Activated CD8-positive, alpha-beta memory T cell treated with anti-CD3 and anti-CD28 coated beads, Interleukin-2, amount 10 ng/mL, durations not matched to agents 7 days and 5 days (primary cell): ENCODE measurements around the gene CCSER1. TPM values are rescaled to one million over a fixed set of nuclear protein-coding genes. Genes with fewer than 3 reads are reported as not detected.
"Not testable (repeated sequence)": the region's sequence is repeated elsewhere in the genome, so short reads cannot be mapped to it uniquely, and the experiment has no call there.

Source experiments
- ATAC-seq: fragments of 150-1000 bp; cut with Tn5 transposase; one replicate; pipeline ENCODE4 v1.10.0; 2021; ENCODE audit warnings: moderate library complexity
- CTCF ChIA-PET: fragments of 350-600 bp; sonication (Branson Sonifier 250); formaldehyde crosslinking; loops from one replicate; lab custom pipeline; 2021; ENCODE audit warnings: antibody characterized with exemption; lab: Charles Lee
- DNase-seq: peaks from one replicate; pipeline ENCODE4 v3.0.0-alpha.2; 2020
- H3K27ac Mint-ChIP-seq: one replicate; pipeline ENCODE4 v1.8.0; 2021; ENCODE audit warnings: mild to moderate bottlenecking, mixed read lengths
- H3K27me3 Mint-ChIP-seq: one replicate; pipeline ENCODE4 v1.8.0; 2021; ENCODE audit warnings: mixed read lengths
- H3K36me3 Mint-ChIP-seq: one replicate; pipeline ENCODE4 v1.8.0; 2021; ENCODE audit warnings: mild to moderate bottlenecking, mixed read lengths
- H3K4me1 Mint-ChIP-seq: one replicate; pipeline ENCODE4 v1.8.0; 2021; ENCODE audit warnings: mixed read lengths
- H3K4me3 Mint-ChIP-seq: one replicate; pipeline ENCODE4 v1.8.0; 2021; ENCODE audit warnings: mild to moderate bottlenecking, moderate library complexity, mixed read lengths
- H3K9me3 Mint-ChIP-seq: one replicate; pipeline ENCODE4 v1.8.0; 2022; ENCODE audit warnings: low read depth, mixed read lengths
- total RNA-seq, 2 experiments: library from RNA; stranded (reverse); gene quantifications; one replicate each; pipeline ENCODE4 v1.2.3, GENCODE V29; 2021

The CCSER1 gene
- total RNA-seq, 2 experiments from 2014 or later = 0.16 TPM; not detected in 1

- H3K27me3 Mint-ChIP-seq, CTCF ChIA-PET, DNase-seq, ATAC-seq, H3K27ac Mint-ChIP-seq, H3K4me1 Mint-ChIP-seq, H3K4me3 Mint-ChIP-seq, H3K36me3 Mint-ChIP-seq, H3K9me3 Mint-ChIP-seq: not testable (repeated sequence)
These were observed 578.3 kb downstream of the CCSER1 start for GRCh38 chr4:90705501-90705900.

GRCh38 chr4:90715242-90715641 lies 588.0 kb downstream of the CCSER1 start:
- ATAC-seq (no peak), DNase-seq (no peak)
- no peaks in the 10 kb centered on the region for H3K36me3 Mint-ChIP-seq
- no peaks in the 10 kb centered on the region for H3K27me3 Mint-ChIP-seq
- CTCF ChIA-PET = no interaction called here
- H3K27ac Mint-ChIP-seq = no peak overlapping the region
- H3K9me3 Mint-ChIP-seq = peaks cover 5% of the 10 kb centered on the region
- no peaks in the 10 kb centered on the region for H3K4me1 Mint-ChIP-seq
- no peak overlapping the region for H3K4me3 Mint-ChIP-seq

- ATAC-seq (no peak), DNase-seq (no peak)
- CTCF ChIA-PET = no interaction called here
- H3K36me3 Mint-ChIP-seq = no peaks in the 10 kb centered on the region
- peaks cover 2% of the 10 kb centered on the region for H3K9me3 Mint-ChIP-seq
- no peaks in the 10 kb centered on the region for H3K4me1 Mint-ChIP-seq
- H3K27ac Mint-ChIP-seq = no peak overlapping the region
- H3K27me3 Mint-ChIP-seq = no peaks in the 10 kb centered on the region
- no peak overlapping the region for H3K4me3 Mint-ChIP-seq
These were observed 591.7 kb downstream of the CCSER1 start for GRCh38 chr4:90718931-90719330.

- no peak for ATAC-seq
- H3K27ac Mint-ChIP-seq = no peak overlapping the region
- no peak for DNase-seq
- CTCF ChIA-PET = no interaction called here
- H3K36me3 Mint-ChIP-seq = no peaks in the 10 kb centered on the region
- H3K9me3 Mint-ChIP-seq = no peaks in the 10 kb centered on the region
- no peaks in the 10 kb centered on the region for H3K4me1 Mint-ChIP-seq
- H3K4me3 Mint-ChIP-seq = no peak overlapping the region
- H3K27me3 Mint-ChIP-seq = no peaks in the 10 kb centered on the region
These were observed 600.7 kb downstream of the CCSER1 start for GRCh38 chr4:90727938-90728337.

GRCh38 chr4:90730752-90731151 lies 603.6 kb downstream of the CCSER1 start:
- H3K4me3 Mint-ChIP-seq = no peak overlapping the region
- no peak for DNase-seq
- H3K27ac Mint-ChIP-seq = no peak overlapping the region
- H3K9me3 Mint-ChIP-seq = no peaks in the 10 kb centered on the region
- no peaks in the 10 kb centered on the region for H3K4me1 Mint-ChIP-seq
- H3K27me3 Mint-ChIP-seq = no peaks in the 10 kb centered on the region
- no peak for ATAC-seq
- CTCF ChIA-PET = no interaction called here
- no peaks in the 10 kb centered on the region for H3K36me3 Mint-ChIP-seq

- H3K36me3 Mint-ChIP-seq = no peaks in the 10 kb centered on the region
- ATAC-seq (no peak), DNase-seq (no peak)
- no peaks in the 10 kb centered on the region for H3K4me1 Mint-ChIP-seq
- no peak overlapping the region for H3K27ac Mint-ChIP-seq
- H3K27me3 Mint-ChIP-seq = no peaks in the 10 kb centered on the region
- CTCF ChIA-PET = no interaction called here
- peaks cover 3% of the 10 kb centered on the region for H3K9me3 Mint-ChIP-seq
- no peak overlapping the region for H3K4me3 Mint-ChIP-seq
These were observed 606.0 kb downstream of the CCSER1 start for GRCh38 chr4:90733211-90733610.

- ATAC-seq (no peak), DNase-seq (no peak)
- H3K27ac Mint-ChIP-seq = no peak overlapping the region
- H3K36me3 Mint-ChIP-seq = no peaks in the 10 kb centered on the region
- H3K9me3 Mint-ChIP-seq = no peaks in the 10 kb centered on the region
- H3K27me3 Mint-ChIP-seq = no peaks in the 10 kb centered on the region
- CTCF ChIA-PET = no interaction called here
- no peak overlapping the region for H3K4me3 Mint-ChIP-seq
- H3K4me1 Mint-ChIP-seq = no peaks in the 10 kb centered on the region
These were observed 618.0 kb downstream of the CCSER1 start for GRCh38 chr4:90745176-90745575.

GRCh38 chr4:90753068-90753467 lies 625.9 kb downstream of the CCSER1 start:
- Mint-ChIP-seq H3K36me3 (no peaks in the 10 kb centered on the region), H3K9me3 (no peaks in the 10 kb centered on the region), H3K27me3 (no peaks in the 10 kb centered on the region), H3K4me1 (no peaks in the 10 kb centered on the region), H3K4me3 (no peak overlapping the region), H3K27ac (no peak overlapping the region)
- ATAC-seq (no peak), DNase-seq (no peak)
- CTCF ChIA-PET = no interaction called here

- Mint-ChIP-seq H3K27me3 (no peaks in the 10 kb centered on the region), H3K4me1 (no peaks in the 10 kb centered on the region), H3K4me3 (no peak overlapping the region), H3K27ac (no peak overlapping the region), H3K9me3 (no peaks in the 10 kb centered on the region), H3K36me3 (no peaks in the 10 kb centered on the region)
- DNase-seq = no peak
- no peak for ATAC-seq
- CTCF ChIA-PET = no interaction called here
These were observed 630.4 kb downstream of the CCSER1 start for GRCh38 chr4:90757534-90758060.

GRCh38 chr4:90760059-90760458 lies 632.9 kb downstream of the CCSER1 start:
- Mint-ChIP-seq H3K4me1 (no peaks in the 10 kb centered on the region), H3K4me3 (no peak overlapping the region), H3K27me3 (no peaks in the 10 kb centered on the region), H3K27ac (no peak overlapping the region), H3K9me3 (peaks cover 2% of the 10 kb centered on the region), H3K36me3 (no peaks in the 10 kb centered on the region)
- CTCF ChIA-PET = no interaction called here
- DNase-seq (no peak), ATAC-seq (no peak)

GRCh38 chr4:90766837-90767236 lies 639.6 kb downstream of the CCSER1 start:
- H3K27me3 Mint-ChIP-seq = no peaks in the 10 kb centered on the region
- CTCF ChIA-PET = no interaction called here
- H3K4me3 Mint-ChIP-seq = no peak overlapping the region
- H3K27ac Mint-ChIP-seq = no peak overlapping the region
- DNase-seq = no peak
- H3K4me1 Mint-ChIP-seq = no peaks in the 10 kb centered on the region
- no peak for ATAC-seq
- H3K36me3 Mint-ChIP-seq = no peaks in the 10 kb centered on the region
- H3K9me3 Mint-ChIP-seq = peaks cover 2% of the 10 kb centered on the region

- Mint-ChIP-seq H3K4me1 (no peaks in the 10 kb centered on the region), H3K9me3 (no peaks in the 10 kb centered on the region), H3K27ac (no peak overlapping the region), H3K27me3 (no peaks in the 10 kb centered on the region), H3K36me3 (no peaks in the 10 kb centered on the region), H3K4me3 (no peak overlapping the region)
- CTCF ChIA-PET = no interaction called here
- no peak for ATAC-seq
- no peak for DNase-seq
These were observed 642.1 kb downstream of the CCSER1 start for GRCh38 chr4:90769251-90769650.

GRCh38 chr4:90780193-90780592 lies 653.0 kb downstream of the CCSER1 start:
- ATAC-seq (no peak), DNase-seq (no peak)
- no peaks in the 10 kb centered on the region for H3K27me3 Mint-ChIP-seq
- H3K27ac Mint-ChIP-seq = no peak overlapping the region
- H3K4me1 Mint-ChIP-seq = no peaks in the 10 kb centered on the region
- H3K36me3 Mint-ChIP-seq = no peaks in the 10 kb centered on the region
- H3K9me3 Mint-ChIP-seq = no peaks in the 10 kb centered on the region
- H3K4me3 Mint-ChIP-seq = no peak overlapping the region
- CTCF ChIA-PET = no interaction called here

- DNase-seq (no peak), ATAC-seq (no peak)
- Mint-ChIP-seq H3K4me3 (no peak overlapping the region), H3K4me1 (no peaks in the 10 kb centered on the region), H3K9me3 (peaks cover 2% of the 10 kb centered on the region), H3K27me3 (no peaks in the 10 kb centered on the region), H3K27ac (no peak overlapping the region), H3K36me3 (no peaks in the 10 kb centered on the region)
- CTCF ChIA-PET = no interaction called here
These were observed 659.4 kb downstream of the CCSER1 start for GRCh38 chr4:90786602-90787001.

GRCh38 chr4:90792696-90793095 lies 665.5 kb downstream of the CCSER1 start:
- no peak overlapping the region for H3K4me3 Mint-ChIP-seq
- H3K27me3 Mint-ChIP-seq = no peaks in the 10 kb centered on the region
- no peak overlapping the region for H3K27ac Mint-ChIP-seq
- DNase-seq (no peak), ATAC-seq (no peak)
- H3K36me3 Mint-ChIP-seq = no peaks in the 10 kb centered on the region
- peaks cover 2% of the 10 kb centered on the region for H3K9me3 Mint-ChIP-seq
- no peaks in the 10 kb centered on the region for H3K4me1 Mint-ChIP-seq
- CTCF ChIA-PET = no interaction called here
